OCI-LY1 (cell line): ENCODE data around the gene SLC24A3.

Experiments used
- EZH2 ChIP-seq: fragments of 200-600 bp; sonication (generic), shearing (Covaris generic); IDR thresholded peaks from 2 replicates; pipeline ENCODE4 v1.8.0; 2017; ENCODE audit warnings: borderline replicate concordance, mixed run types, mild to moderate bottlenecking, antibody characterized with exemption, low read length, moderate library complexity, mixed read lengths
- TF ChIP-seq, protein P1 (sequence below): fragments of 200-600 bp; sonication (generic), shearing (Covaris generic); IDR thresholded peaks from 2 replicates; pipeline ENCODE4 v1.5.1; 2017; ENCODE audit warnings: mild to moderate bottlenecking, antibody characterized with exemption, low read length, moderate library complexity, mixed read lengths

DNA sequence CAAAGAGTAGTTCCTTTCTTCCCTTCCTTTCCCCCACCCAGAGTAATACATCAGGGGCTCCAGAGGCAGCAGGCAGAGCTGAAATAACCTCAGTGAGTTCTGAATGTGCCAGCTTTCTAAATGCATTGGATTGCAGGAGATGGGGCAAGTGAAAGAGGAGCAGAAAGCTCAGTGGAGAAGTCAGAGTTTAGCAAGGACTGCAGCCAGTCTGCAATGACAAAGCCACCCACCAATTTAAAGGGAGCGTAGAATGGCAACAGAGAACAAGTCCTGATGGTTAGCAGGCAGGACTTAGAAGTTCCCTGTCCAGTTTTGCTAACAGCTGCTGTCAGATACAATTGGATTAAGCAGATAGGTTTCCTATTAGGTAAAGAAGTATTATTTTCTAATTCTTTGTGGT, 342.2 kb downstream of the SLC24A3 start:
- TF ChIP-seq, protein P1, sequence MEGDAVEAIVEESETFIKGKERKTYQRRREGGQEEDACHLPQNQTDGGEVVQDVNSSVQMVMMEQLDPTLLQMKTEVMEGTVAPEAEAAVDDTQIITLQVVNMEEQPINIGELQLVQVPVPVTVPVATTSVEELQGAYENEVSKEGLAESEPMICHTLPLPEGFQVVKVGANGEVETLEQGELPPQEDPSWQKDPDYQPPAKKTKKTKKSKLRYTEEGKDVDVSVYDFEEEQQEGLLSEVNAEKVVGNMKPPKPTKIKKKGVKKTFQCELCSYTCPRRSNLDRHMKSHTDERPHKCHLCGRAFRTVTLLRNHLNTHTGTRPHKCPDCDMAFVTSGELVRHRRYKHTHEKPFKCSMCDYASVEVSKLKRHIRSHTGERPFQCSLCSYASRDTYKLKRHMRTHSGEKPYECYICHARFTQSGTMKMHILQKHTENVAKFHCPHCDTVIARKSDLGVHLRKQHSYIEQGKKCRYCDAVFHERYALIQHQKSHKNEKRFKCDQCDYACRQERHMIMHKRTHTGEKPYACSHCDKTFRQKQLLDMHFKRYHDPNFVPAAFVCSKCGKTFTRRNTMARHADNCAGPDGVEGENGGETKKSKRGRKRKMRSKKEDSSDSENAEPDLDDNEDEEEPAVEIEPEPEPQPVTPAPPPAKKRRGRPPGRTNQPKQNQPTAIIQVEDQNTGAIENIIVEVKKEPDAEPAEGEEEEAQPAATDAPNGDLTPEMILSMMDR = no peak
- TF ChIP-seq EZH2 = no peak
